Loucy (cell line): ENCODE results near the gene GIMAP6.

Experiments used
- H2AFZ ChIP-seq: fragments of 200-600 bp; sonication (generic); 2 replicates; pipeline ENCODE4 v1.6.0; 2016; ENCODE audit warnings: antibody characterized with exemption, mild to moderate bottlenecking, low read length, moderate library complexity
- H3F3A ChIP-seq: fragments of 200-600 bp; 2 replicates; pipeline ENCODE4 v1.6.0; 2016; ENCODE audit warnings: antibody characterized with exemption, low read depth, mild to moderate bottlenecking
- H3K27me3 ChIP-seq: fragments of 200-600 bp; sonication (generic); 2 replicates; pipeline ENCODE4 v1.6.1; 2014; ENCODE audit warnings: low read length, mild to moderate bottlenecking; ENCODE audit not compliant: insufficient read depth, poor library complexity, severe bottlenecking
- H3K36me3 ChIP-seq: fragments of 200-600 bp; sonication (generic); 2 replicates; pipeline ENCODE4 v1.6.1; 2016; ENCODE audit warnings: low read length; ENCODE audit not compliant: insufficient read depth
- H3K4me1 ChIP-seq: fragments of 200-600 bp; sonication (generic); 2 replicates; pipeline ENCODE4 v1.5.1; 2014; ENCODE audit warnings: low read length, mild to moderate bottlenecking; ENCODE audit not compliant: insufficient read depth, poor library complexity, severe bottlenecking
- H3K4me2 ChIP-seq: fragments of 200-600 bp; sonication (generic); 2 replicates; pipeline ENCODE4 v1.6.0; 2014; ENCODE audit warnings: antibody characterized with exemption, low read length, low read depth, mild to moderate bottlenecking; ENCODE audit not compliant: poor library complexity, severe bottlenecking
- H3K4me3 ChIP-seq: fragments of 200-600 bp; sonication (generic); 2 replicates; pipeline ENCODE4 v1.5.1; 2014; ENCODE audit warnings: low read length, mild to moderate bottlenecking, mixed read lengths; ENCODE audit not compliant: poor library complexity, severe bottlenecking
- H3K79me2 ChIP-seq: fragments of 200-600 bp; sonication (generic); 2 replicates; pipeline ENCODE4 v1.6.1; 2014; ENCODE audit warnings: low read length; ENCODE audit not compliant: insufficient read depth
- H3K9ac ChIP-seq: fragments of 200-600 bp; sonication (generic); 2 replicates; pipeline ENCODE4 v1.6.0; 2014; ENCODE audit warnings: mild to moderate bottlenecking, low read depth, low read length, moderate library complexity; ENCODE audit not compliant: poor library complexity, severe bottlenecking
- H3K9me2 ChIP-seq: fragments of 200-600 bp; sonication (generic); replicated peaks from 2 replicates; pipeline ENCODE4 v1.6.1; 2016; ENCODE audit warnings: low read depth, low read length, mixed read lengths
- H3K9me3 ChIP-seq: fragments of 200-600 bp; sonication (generic); 2 replicates; pipeline ENCODE4 v1.6.1; 2014; ENCODE audit warnings: mild to moderate bottlenecking, antibody characterized with exemption, low read length, low read depth; ENCODE audit not compliant: insufficient read depth
- H4K20me1 ChIP-seq: fragments of 200-600 bp; sonication (generic); 2 replicates; pipeline ENCODE4 v1.6.0; 2014; ENCODE audit warnings: antibody characterized with exemption, low read length, mild to moderate bottlenecking; ENCODE audit not compliant: insufficient read depth, poor library complexity, severe bottlenecking
- EZH2phosphoT487 ChIP-seq: fragments of 200-600 bp; IDR thresholded peaks from 2 replicates; pipeline ENCODE4 v1.6.1; 2018; ENCODE audit warnings: antibody characterized with exemption, mild to moderate bottlenecking, moderate library complexity, borderline replicate concordance
- TF ChIP-seq, protein P1 (sequence below): fragments of 200-600 bp; sonication (generic); conservative IDR thresholded peaks from 2 replicates; pipeline ENCODE4 v1.5.1; 2014; ENCODE audit warnings: mild to moderate bottlenecking, antibody characterized with exemption, low read length

GIMAP6 gene

DNA sequence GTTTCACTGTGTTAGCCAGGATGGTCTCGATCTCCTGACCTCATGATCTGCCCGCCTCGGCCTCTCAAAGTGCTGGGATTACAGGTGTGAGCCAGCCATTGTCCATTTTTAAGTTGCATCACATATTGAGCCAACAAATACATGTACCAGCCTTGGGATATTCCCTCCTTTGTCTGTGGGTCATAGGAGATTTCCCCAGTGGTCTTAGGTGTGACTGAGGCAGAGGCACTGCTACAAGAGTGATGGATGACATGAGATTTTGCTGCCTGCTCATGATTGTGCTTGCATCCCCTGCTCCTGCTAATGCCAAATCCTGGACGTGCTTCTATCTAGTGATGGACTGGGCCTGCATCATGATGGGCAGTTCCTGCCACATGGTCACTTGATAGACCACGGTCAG lies 10.7 kb upstream of the GIMAP6 start:
- H3K4me2 ChIP-seq, result no peak overlapping the region
- no peaks in the 10 kb centered on the region for H3K9me2 ChIP-seq
- H3K9me3 ChIP-seq, result peaks cover 18% of the 10 kb centered on the region; the same call in 1 of the 2 replicates
- no peaks in the 10 kb centered on the region for H3K27me3 ChIP-seq
- H3K9ac ChIP-seq, result no peak overlapping the region
- H3K79me2 ChIP-seq, result no peaks in the 10 kb centered on the region
- H4K20me1 ChIP-seq, result no peaks in the 10 kb centered on the region
- TF ChIP-seq, protein P1, sequence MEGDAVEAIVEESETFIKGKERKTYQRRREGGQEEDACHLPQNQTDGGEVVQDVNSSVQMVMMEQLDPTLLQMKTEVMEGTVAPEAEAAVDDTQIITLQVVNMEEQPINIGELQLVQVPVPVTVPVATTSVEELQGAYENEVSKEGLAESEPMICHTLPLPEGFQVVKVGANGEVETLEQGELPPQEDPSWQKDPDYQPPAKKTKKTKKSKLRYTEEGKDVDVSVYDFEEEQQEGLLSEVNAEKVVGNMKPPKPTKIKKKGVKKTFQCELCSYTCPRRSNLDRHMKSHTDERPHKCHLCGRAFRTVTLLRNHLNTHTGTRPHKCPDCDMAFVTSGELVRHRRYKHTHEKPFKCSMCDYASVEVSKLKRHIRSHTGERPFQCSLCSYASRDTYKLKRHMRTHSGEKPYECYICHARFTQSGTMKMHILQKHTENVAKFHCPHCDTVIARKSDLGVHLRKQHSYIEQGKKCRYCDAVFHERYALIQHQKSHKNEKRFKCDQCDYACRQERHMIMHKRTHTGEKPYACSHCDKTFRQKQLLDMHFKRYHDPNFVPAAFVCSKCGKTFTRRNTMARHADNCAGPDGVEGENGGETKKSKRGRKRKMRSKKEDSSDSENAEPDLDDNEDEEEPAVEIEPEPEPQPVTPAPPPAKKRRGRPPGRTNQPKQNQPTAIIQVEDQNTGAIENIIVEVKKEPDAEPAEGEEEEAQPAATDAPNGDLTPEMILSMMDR, result no peak
- no peak for TF ChIP-seq EZH2phosphoT487
- H3K4me3 ChIP-seq, result no peak overlapping the region
- H3K36me3 ChIP-seq, result no peaks in the 10 kb centered on the region
- H2AFZ ChIP-seq, result no peak overlapping the region
- H3F3A ChIP-seq, result no peaks in the 10 kb centered on the region
- H3K4me1 ChIP-seq, result no peaks in the 10 kb centered on the region

DNA sequence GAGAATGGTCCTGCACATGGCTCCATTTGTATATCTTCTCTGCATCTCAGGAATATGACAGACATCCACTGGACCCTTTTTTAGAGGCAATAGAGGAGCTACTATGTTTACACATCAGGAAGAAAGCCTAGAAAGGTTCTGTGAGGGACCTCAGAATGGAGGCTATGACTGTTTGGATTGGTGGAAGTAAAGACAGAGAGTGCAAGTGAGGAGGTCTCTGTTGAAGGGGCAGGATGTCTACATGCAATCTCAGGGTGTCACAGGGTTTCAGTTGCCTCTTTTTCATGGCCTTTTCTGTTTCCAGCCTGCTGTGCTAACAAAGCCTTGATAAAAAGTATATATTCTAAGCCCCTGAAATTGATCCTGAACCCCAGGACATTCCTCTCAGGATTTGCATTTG lies 9.7 kb upstream of the GIMAP6 start:
- H3F3A ChIP-seq, result no peaks in the 10 kb centered on the region
- TF ChIP-seq EZH2phosphoT487, result no peak
- TF ChIP-seq, protein P1, result no peak
- no peaks in the 10 kb centered on the region for H3K9me2 ChIP-seq
- no peaks in the 10 kb centered on the region for H3K79me2 ChIP-seq
- no peaks in the 10 kb centered on the region for H3K4me1 ChIP-seq
- peaks cover 22% of the 10 kb centered on the region; the same call in 1 of the 2 replicates for H3K9me3 ChIP-seq
- no peak overlapping the region for H3K9ac ChIP-seq
- H3K36me3 ChIP-seq, result no peaks in the 10 kb centered on the region
- H3K27me3 ChIP-seq, result no peaks in the 10 kb centered on the region
- H4K20me1 ChIP-seq, result no peaks in the 10 kb centered on the region
- H3K4me2 ChIP-seq, result no peak overlapping the region
- H3K4me3 ChIP-seq, result no peak overlapping the region
- peak overlapping the region; percentile 45; the same call in 1 of the 2 replicates for H2AFZ ChIP-seq

DNA sequence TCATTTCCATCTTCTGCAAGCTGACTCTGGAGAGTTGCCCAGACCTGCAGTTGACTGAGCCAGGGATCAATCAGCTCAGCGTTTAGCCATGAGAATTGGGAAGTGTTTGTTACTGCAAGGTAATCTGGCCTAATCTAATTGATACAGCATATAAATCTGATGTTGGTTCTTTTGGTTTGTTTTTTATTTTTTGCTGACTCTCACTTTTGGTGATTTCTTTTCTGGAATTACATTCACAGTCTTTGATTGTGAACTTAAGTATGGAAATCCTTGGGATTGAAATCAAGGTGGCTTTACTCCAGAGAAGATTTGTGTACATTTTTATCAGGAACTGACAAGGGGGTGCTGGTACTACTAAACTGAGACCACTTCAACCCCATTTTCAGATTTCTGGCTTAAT lies 1.7 kb upstream of the GIMAP6 start:
- Histone ChIP-seq H2AFZ (no peak overlapping the region), H3F3A (no peaks in the 10 kb centered on the region), H3K79me2 (peaks cover 52% of the 10 kb centered on the region), H3K4me1 (peaks cover 37% of the 10 kb centered on the region), H3K9ac (no peak overlapping the region), H3K36me3 (peaks cover 9% of the 10 kb centered on the region; the same call in 1 of the 2 replicates), H3K9me2 (no peaks in the 10 kb centered on the region), H3K4me3 (no peak overlapping the region), H3K9me3 (peaks cover 14% of the 10 kb centered on the region; the same call in 1 of the 2 replicates), H3K4me2 (no peak overlapping the region), H3K27me3 (no peaks in the 10 kb centered on the region), H4K20me1 (peaks cover 3% of the 10 kb centered on the region)
- TF ChIP-seq, protein P1, result no peak
